ENCODE results near the gene KSR1.

DNA sequence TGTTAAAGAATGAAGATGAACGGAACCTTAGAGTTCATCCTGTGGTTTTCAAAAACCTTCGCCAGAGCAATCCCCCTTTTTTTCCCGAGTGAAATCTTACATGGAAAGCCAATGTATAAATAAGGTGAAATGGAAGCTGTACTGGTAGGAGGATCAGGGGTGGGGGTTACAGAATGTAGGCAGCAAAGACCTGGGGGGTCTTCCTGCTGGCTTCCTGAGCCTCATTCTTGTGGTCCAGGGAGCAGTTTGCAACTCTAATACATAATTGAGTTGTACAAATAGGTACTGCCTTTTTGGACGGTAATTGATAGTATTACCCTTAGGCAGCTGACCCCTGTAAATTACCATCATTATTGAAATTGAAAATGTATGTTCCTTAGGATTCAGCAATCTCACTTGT is 34.1 kb downstream of the KSR1 start:
- no peak for TF ChIP-seq EZH2 (IDR thresholded peaks at IDR 0.05; ENCODE audit: low read length, missing control alignments)
- TF ChIP-seq, protein P1, sequence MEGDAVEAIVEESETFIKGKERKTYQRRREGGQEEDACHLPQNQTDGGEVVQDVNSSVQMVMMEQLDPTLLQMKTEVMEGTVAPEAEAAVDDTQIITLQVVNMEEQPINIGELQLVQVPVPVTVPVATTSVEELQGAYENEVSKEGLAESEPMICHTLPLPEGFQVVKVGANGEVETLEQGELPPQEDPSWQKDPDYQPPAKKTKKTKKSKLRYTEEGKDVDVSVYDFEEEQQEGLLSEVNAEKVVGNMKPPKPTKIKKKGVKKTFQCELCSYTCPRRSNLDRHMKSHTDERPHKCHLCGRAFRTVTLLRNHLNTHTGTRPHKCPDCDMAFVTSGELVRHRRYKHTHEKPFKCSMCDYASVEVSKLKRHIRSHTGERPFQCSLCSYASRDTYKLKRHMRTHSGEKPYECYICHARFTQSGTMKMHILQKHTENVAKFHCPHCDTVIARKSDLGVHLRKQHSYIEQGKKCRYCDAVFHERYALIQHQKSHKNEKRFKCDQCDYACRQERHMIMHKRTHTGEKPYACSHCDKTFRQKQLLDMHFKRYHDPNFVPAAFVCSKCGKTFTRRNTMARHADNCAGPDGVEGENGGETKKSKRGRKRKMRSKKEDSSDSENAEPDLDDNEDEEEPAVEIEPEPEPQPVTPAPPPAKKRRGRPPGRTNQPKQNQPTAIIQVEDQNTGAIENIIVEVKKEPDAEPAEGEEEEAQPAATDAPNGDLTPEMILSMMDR (conservative IDR thresholded peaks at IDR 0.05 in 1 of 2, IDR thresholded peaks at IDR 0.05 in 1 of 2; ENCODE audit: low read depth in 1 of 2, low read length in 2 of 2), result no peak
